ENCODE results near the gene FAM168A.

DNA sequence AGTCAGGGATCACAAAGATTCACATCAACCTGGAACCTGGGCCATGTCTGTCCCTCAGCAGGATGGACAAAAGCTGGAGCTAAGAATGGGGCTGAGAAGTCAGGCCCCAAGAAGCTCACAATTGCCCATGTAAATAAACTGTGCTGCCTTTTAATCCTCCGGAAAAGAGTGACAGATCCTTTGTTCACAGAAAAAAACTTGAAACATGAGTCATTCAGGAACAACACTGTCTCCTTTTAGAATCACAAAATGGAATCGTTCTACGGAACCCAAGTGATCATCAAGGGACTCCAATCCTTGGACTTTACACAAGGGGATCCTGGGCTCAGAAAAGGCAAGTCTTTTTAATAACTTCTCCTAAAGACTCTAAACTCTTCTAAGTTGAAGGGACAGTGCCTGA is 185.6 kb downstream of the FAM168A start:
- TF ChIP-seq, protein P1, sequence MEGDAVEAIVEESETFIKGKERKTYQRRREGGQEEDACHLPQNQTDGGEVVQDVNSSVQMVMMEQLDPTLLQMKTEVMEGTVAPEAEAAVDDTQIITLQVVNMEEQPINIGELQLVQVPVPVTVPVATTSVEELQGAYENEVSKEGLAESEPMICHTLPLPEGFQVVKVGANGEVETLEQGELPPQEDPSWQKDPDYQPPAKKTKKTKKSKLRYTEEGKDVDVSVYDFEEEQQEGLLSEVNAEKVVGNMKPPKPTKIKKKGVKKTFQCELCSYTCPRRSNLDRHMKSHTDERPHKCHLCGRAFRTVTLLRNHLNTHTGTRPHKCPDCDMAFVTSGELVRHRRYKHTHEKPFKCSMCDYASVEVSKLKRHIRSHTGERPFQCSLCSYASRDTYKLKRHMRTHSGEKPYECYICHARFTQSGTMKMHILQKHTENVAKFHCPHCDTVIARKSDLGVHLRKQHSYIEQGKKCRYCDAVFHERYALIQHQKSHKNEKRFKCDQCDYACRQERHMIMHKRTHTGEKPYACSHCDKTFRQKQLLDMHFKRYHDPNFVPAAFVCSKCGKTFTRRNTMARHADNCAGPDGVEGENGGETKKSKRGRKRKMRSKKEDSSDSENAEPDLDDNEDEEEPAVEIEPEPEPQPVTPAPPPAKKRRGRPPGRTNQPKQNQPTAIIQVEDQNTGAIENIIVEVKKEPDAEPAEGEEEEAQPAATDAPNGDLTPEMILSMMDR (IDR thresholded peaks at IDR 0.05), result no peak
- TF ChIP-seq POLR2AphosphoS5 (IDR thresholded peaks at IDR 0.05), result no peak
- no peak for TF ChIP-seq POLR2A (IDR thresholded peaks at IDR 0.05)
- no peak for TF ChIP-seq EP300 (IDR thresholded peaks at IDR 0.05)
